Omental fat pad (tissue), 4 donors: ENCODE data around the gene TSPAN33. TPM values are rescaled to one million over a fixed set of nuclear protein-coding genes. Genes with fewer than 3 reads are reported as not detected.

Experiments used
- ATAC-seq: fragments of 150-250 bp; one replicate; pipeline ENCODE4 v1.9.1; 2016; ENCODE audit warnings: mild to moderate bottlenecking, moderate library complexity; ENCODE audit not compliant: low FRiP score
- DNase-seq: peaks from one replicate; pipeline ENCODE4 v3.0.0-alpha.2; 2019; ENCODE audit warnings: low spot score
- total RNA-seq, 4 donors: library from RNA; depleted of rRNA; stranded (reverse); fragments of >200 nt; gene quantifications; one replicate each; pipeline ENCODE4 v1.1.0, GENCODE V29; 2016
- TF ChIP-seq, protein P1 (sequence below), 3 donors: fragments of 450-650 bp; IDR thresholded peaks; one replicate each; pipeline ENCODE4 v1.5.1; 2016 to 2017; ENCODE audit warnings: antibody characterized with exemption in 3 of 3, mild to moderate bottlenecking in 3 of 3, moderate library complexity in 2 of 3

Gene TSPAN33
- total RNA-seq, 4 donors from 2014 or later, result 1.7 to 8.1 (median 7.0) TPM

DNA sequence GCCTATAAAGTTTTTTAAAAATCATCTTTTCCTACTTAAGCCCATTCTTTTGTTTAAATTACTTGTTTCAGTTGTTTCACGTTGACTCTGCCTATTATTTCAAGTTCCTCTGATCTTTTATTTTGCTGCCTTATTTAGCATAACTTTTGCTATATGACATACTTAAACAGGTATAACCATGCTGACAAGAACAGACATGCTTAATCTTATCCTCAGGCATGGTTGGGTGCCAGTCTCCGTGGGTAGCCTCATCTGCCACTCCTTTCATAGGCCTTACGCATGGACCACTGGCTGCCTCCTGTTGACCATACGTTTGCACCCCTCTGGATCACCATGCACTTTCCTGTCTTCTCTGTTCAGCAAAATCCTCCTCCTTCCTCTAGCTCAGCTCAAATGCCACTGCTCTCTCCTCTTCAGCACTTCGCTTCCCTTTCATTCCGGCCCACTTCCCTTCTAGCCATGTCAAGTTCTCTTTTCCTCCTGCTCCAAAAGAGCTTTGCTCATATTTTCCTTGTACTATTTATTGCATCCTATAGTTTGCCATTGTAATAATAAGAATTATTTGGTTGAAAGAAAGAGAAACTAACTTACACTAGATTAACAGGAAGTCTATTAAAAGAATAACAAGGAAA is 10.0 kb upstream of the TSPAN33 start:
- TF ChIP-seq, protein P1, sequence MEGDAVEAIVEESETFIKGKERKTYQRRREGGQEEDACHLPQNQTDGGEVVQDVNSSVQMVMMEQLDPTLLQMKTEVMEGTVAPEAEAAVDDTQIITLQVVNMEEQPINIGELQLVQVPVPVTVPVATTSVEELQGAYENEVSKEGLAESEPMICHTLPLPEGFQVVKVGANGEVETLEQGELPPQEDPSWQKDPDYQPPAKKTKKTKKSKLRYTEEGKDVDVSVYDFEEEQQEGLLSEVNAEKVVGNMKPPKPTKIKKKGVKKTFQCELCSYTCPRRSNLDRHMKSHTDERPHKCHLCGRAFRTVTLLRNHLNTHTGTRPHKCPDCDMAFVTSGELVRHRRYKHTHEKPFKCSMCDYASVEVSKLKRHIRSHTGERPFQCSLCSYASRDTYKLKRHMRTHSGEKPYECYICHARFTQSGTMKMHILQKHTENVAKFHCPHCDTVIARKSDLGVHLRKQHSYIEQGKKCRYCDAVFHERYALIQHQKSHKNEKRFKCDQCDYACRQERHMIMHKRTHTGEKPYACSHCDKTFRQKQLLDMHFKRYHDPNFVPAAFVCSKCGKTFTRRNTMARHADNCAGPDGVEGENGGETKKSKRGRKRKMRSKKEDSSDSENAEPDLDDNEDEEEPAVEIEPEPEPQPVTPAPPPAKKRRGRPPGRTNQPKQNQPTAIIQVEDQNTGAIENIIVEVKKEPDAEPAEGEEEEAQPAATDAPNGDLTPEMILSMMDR (IDR thresholded peaks at IDR 0.05), result no peak
- DNase-seq, result no peak
- ATAC-seq, result no peak

DNA sequence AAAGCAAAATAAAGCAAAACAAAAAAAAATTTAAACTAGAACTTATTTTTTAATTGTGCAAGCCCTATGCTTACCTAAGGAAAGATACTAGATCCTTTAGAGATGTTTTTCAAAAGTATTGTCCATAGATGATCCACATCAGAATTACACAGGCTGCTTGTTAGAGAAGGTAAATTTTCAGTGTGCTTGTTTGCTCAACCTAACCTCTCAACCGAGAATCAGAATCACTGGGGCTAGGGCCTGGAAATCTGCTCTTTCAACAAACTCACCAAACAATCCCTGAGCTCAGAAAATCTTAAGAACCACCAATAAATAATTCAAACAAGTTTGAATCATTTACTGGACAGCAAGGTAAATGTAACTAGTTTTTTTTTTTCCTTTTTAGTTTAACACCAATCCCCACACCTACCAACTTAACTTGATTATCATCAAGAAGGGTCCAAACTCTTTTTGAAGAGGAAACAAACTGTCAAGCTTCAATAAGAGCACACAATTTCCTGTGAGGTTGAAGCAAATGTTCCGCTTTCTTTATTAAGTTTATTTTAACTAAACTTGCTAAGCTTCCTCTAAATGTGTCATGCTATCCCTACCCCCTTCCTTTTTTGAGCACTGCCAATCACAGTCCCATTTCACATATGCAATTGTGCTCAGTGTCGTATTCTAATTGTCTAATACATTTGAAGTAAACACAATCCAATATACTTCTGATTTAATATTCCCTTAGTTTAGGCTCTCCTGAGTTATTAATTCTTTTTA is 7.4 kb upstream of the TSPAN33 start:
- TF ChIP-seq, protein P1 (IDR thresholded peaks at IDR 0.05), result no peak
- DNase-seq (no peak), ATAC-seq (no peak)

DNA sequence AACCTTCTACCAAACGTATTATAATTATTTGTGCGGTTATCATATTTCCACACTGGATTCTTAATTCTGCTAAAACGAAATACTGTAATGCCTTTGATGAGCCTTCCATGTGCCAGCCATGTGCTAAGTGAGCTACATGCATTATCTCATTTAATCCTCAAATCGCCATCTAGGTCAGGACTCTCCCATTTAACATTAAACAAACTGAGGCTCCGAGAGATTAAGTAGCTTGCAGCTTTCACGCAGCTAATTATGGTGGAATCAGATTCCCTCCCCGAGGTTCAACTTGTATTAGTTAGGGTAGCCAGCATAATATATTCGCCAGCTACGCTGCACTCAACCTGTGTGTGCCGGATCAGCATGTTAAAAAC is 798 bp upstream of the TSPAN33 start:
- ATAC-seq (no peak), DNase-seq (no peak)
- TF ChIP-seq, protein P1 (IDR thresholded peaks at IDR 0.05), result no peak

DNA sequence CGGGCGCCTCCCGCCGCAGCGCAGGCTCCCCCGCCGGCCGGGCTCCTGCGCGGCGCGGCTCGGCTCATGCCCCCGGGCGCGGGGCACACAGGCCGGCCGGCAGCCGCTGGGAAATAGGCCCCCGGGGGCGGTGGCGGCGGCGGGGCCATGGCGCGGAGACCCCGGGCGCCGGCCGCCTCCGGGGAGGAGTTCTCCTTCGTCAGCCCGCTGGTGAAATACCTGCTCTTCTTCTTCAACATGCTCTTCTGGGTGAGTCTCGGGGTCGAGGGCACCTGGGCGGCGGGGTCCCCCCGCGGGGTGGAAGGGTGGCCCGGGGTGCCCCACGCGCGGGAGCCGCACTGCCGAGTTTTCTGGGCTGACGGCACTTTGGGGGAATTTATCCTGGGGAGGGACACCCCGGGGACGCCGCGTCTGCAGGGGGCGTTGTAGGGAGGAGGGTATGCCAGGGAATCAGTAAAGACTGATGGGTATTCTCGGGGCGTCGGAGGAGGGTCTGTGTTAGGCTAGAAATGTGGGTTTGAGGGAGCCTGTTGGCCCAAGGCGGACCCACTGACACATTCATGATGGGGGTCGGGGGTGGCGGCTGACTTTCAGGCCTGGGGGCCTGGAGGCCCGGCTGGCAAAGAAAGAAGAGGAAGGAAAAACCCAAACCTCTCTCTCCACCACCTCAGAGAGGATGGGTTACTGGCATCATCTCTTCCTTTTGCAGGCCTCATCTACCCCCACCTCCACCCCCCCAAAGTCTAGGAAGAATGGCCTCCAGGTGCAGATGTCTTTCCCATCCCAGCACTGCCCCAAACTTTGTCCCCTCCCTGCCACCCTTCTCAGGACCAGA is 544 bp downstream of the TSPAN33 start:
- ATAC-seq (no peak), DNase-seq (no peak)
- TF ChIP-seq, protein P1 (IDR thresholded peaks at IDR 0.05), result no peak

DNA sequence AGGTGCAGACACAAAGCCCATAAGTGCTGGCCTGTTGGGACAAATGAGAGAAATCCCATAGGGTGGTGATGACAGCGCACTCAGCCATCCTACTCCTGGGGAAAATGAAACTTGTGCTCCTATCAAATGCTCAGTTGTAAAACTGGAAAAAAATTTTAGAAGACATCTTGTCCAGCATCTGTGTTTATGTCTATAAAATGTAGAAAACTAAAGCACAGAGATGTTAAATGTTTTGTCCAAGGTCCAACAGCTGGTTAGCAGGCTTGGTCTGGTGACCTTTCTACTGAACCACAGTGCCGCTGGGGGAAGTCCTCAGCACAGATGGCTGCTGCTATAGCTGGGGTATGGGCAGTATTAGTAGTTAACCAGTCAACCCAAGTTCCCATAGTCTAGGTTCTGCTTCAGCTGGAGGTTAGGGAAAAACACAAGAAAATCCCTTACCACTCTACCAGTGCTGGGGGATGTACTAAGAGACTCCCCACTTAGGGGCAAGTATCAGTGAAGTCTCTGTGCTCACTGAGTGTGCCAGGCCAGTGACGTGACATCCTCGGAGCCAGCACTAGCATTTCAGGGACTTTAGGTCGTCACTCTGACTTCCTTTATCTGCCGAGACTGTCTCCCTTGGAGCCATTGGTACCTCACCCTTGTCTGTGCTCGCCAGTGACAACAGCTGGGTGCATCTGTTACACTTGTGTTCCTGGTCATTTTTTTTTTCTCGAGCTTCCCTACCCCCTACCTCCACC is 1.9 kb downstream of the TSPAN33 start:
- DNase-seq (no peak), ATAC-seq (no peak)
- TF ChIP-seq, protein P1 (IDR thresholded peaks at IDR 0.05), result no peak

DNA sequence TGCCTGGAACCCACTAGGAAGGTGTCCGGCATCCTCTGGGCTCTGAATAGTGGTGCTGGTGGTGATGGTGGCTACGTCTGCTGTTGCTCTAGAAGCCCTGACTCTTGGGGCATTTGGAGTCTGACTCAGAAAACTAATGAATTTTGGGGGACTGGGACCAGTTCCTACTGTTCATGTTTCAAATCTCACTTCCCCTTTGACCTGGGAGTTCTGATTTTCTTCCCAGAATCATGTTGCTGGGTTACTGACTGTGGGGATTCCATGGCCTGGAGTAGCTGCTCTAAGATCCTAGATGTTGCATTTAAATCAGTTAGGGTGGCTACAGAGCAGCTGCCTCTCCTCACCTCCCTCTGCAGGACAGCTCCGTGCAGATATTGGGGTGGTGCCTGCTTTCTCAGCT is 3.2 kb downstream of the TSPAN33 start:
- DNase-seq, result no peak
- TF ChIP-seq, protein P1 (IDR thresholded peaks at IDR 0.05), result no peak
- ATAC-seq, result no peak
